Left kidney (tissue), 2 donors: Measurements from ENCODE around the gene ARHGAP10. TPM values are rescaled to one million over a fixed set of nuclear protein-coding genes. Genes with fewer than 3 reads are reported as not detected.

Experiments
- DNase-seq: peaks from one replicate; pipeline ENCODE4 v3.0.0-alpha.2; 2013
- polyA plus RNA-seq: library from polyadenylated mRNA; unstranded; fragments of 120-200 nt; gene quantifications from one replicate; pipeline ENCODE4 v1.2.1, GENCODE V29; 2013; ENCODE audit not compliant: insufficient read length

Gene ARHGAP10
- polyA plus RNA-seq, 1 donor: 18.4 TPM

- DNase-seq: no peak
Observed at GRCh38 chr4:148029781-148030180, 297.9 kb downstream of the ARHGAP10 start.

GRCh38 chr4:148030193-148030873, 298.4 kb downstream of the ARHGAP10 start:
- DNase-seq: no peak

GRCh38 chr4:148034813-148035212, 302.9 kb downstream of the ARHGAP10 start:
- no peak for DNase-seq

DNA sequence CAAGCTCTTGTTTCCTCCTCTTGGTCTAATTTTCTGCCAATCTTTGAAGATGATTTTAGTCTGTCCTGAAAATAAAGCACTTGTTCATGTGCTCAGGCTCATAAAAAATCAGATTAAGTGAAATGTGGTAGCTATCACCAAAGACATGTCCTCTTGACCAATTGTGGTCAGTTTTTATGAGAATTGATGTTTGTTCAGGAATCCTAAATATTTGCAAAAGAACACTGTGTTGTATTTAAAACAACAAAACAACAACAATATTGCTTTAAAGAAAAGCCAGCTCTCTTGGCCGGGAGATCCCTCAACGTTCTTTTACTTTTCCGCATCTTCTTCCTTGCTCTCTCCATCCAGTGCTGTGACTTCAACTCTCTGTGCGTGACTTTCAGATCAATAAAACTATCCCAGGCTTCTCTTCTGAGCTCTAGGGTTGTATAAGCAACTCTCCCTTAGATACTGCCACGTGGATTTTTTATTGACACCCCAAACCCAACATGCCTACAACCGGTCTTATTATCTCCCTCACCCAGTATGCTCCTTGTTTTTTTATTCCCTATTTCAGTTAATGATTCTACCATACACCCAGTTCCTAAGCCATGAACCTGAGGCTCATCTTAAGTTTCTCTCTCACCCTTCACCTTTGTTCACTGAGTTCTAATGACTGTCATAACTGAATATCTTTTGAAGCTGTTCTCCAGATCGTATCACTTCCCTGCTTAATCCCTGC, 309.9 kb downstream of the ARHGAP10 start:
- no peak for DNase-seq

DNA sequence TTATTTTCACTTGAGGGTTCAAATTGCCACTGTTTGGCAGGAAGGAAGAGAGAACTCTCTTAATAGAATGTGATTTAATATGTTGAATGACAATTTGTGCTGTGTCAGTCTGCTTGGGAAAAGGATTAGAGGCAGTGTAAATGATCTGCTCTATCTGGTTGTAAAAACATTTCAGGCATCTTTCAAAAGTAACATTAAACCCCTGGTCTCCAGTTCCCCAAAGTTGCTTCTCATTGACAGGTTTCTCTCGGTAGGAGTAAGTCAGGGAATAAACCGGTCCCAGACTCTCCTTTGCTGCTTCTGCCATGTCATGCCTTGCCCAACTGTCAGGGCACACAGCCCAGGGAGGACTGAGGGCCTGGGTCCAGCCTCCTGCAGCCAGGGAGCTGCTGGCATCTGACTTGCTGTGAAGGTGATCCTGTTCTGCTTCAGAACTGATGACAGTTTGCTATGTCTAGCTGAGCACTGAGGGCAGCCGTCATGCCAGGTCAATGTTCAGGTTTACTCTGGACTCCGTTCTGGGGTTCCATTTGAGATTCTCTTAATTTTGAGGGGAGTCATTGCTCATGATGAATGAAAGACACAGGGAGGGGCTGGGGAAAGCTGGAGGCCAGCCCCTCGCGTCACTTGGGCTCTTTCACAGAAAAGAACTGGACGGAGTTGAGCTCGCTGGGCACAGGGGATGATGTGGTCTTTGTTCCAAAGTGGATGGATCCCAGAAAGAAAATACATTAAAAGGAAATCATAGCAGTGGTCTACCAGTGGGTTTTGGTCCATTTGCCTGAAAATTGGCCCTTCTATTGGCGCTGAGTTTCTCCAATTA, 312.4 kb downstream of the ARHGAP10 start:
- DNase-seq: no peak

- DNase-seq: no peak
Observed at GRCh38 chr4:148044912-148045352, 313.0 kb downstream of the ARHGAP10 start.

GRCh38 chr4:148048598-148048997, 316.7 kb downstream of the ARHGAP10 start:
- DNase-seq: no peak

DNA sequence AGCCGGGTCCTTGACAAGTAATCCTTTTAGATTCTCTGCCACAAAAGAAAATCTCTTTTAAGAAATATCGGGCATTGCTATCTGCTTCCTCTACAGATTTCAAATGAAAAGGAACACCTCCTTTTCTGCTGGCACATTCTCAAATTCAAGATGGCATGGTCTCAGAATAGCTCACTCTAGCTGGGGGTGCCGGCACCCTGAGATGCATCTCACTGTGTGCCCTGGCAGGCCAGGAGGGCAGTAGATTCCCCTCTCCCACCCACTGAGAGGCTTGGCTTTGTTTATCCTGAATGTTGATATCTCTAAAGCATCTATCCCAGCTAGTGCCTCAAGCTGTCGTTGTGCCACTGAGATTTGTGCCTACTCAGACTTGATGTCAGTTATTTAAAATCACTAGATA, 319.5 kb downstream of the ARHGAP10 start:
- DNase-seq: no peak

- DNase-seq: no peak
Observed at GRCh38 chr4:148052448-148052847, 320.6 kb downstream of the ARHGAP10 start.

DNA sequence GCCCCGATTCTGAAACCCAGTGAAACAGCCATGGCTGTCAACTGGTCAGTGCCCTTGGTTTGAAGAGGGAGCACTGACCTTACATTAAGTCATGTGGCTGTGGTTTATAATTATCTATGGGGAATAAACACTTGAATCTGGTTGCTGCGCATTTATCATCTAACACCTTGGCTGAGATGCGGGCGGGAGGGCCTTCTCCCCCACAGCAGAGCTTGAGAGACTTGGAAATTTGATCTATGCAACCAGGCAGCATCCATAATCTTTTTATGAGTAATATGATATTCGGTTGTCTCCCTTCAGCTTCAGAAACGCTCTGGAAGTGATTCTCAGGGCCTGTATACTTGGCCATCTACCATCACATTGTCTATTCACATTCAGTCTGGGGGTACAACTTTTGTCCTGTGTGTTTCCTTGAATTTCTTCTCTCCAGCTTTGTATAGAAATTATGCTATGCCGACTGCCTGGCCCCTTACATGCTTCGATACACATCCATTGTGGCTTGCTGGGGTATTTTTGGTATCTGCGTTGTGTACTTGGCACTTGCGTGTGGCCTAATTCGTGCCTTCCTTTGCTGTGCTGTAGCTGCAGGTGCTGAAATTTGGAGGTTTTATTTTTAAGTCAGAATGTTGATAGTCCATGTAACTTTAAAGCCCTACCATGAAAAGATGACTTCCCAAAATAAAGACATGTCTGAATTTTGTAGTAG, 321.6 kb downstream of the ARHGAP10 start:
- DNase-seq: no peak

- DNase-seq: no peak
Observed at GRCh38 chr4:148054275-148054674, 322.4 kb downstream of the ARHGAP10 start.

- DNase-seq: no peak
Observed at GRCh38 chr4:148055844-148056243, 324.0 kb downstream of the ARHGAP10 start.

GRCh38 chr4:148056879-148057278, 325.0 kb downstream of the ARHGAP10 start:
- DNase-seq: no peak

DNA sequence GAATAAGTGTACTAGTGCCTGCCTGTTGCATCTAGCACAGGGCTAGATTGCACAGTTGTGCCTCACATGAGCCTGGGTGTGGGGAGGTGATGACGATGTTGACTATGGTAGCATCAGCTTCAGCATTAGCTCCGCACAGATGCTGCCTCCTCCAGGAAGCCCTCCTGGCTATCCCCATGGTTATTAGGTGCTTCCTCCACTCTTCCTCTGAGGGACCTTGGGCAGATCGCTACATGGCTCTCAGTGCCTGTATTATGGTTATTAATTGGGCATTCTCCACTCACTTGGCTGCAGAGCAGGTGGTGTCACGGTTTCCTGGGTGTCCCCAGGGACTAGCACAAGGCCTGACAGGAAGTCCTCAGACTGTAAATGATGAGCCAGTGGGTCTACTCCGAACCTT, 325.6 kb downstream of the ARHGAP10 start:
- DNase-seq: no peak

GRCh38 chr4:148057984-148058859, 326.3 kb downstream of the ARHGAP10 start:
- DNase-seq: no peak

GRCh38 chr4:148059617-148060180, 327.8 kb downstream of the ARHGAP10 start:
- DNase-seq: no peak

- DNase-seq: no peak
Observed at GRCh38 chr4:148060264-148061140, 328.6 kb downstream of the ARHGAP10 start.

DNA sequence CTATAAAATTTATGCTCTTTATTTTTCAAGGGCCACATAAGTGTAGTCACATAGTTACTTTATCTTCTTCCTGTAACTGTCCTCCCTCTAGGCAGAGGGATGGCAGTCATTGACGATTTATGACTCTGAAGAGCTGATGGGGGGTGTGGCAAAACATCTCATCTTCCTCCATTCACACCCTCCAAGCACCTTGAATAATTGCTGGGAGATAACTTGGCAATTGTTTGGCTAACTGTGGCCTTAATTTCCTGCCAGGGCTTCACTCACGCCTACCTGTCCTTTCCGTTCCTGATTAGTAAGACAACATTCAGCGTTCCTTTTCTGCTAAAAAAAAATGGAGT, 329.2 kb downstream of the ARHGAP10 start:
- no peak for DNase-seq

GRCh38 chr4:148061795-148062194, 329.9 kb downstream of the ARHGAP10 start:
- no peak for DNase-seq
